SK-N-SH treated with all-trans-retinoic acid at 6 μM for 48 hours (cell line): ENCODE measurements around the gene CD300LF.

Experiments used
- BACH2 ChIP-seq: fragments of 250-450 bp; sonication (Bioruptor Pico); IDR thresholded peaks from 2 replicates; pipeline ENCODE4 v1.9.0; 2021; ENCODE audit warnings: mild to moderate bottlenecking, borderline replicate concordance
- RARB ChIP-seq: fragments of 250-450 bp; sonication (Bioruptor Pico); IDR thresholded peaks from 2 replicates; pipeline ENCODE4 v1.8.0; 2021; ENCODE audit warnings: mild to moderate bottlenecking, moderate library complexity
- TCF4 ChIP-seq: fragments of 250-450 bp; sonication (Bioruptor Pico); IDR thresholded peaks from 2 replicates; pipeline ENCODE4 v1.8.0; 2021; ENCODE audit warnings: mild to moderate bottlenecking, moderate library complexity, borderline replicate concordance
- ZFP30 ChIP-seq: fragments of 450-650 bp; formaldehyde crosslinking; IDR thresholded peaks from 2 replicates; pipeline ENCODE4 v1.5.0; 2022; ENCODE audit warnings: mild to moderate bottlenecking, moderate library complexity
- TF ChIP-seq, protein P1 (sequence below): fragments of 250-450 bp; sonication (Bioruptor Pico); IDR thresholded peaks from 2 replicates; pipeline ENCODE4 v1.5.0; 2020; ENCODE audit warnings: mild to moderate bottlenecking, moderate library complexity
- TF ChIP-seq, protein P2 (sequence below): fragments of 250-450 bp; sonication (Bioruptor Pico); IDR thresholded peaks from 2 replicates; pipeline ENCODE4 v1.8.0; 2021; ENCODE audit warnings: low read depth, mild to moderate bottlenecking, moderate library complexity, borderline replicate concordance

GRCh38 chr17:74736513-74737298 lies 24.0 kb upstream of the CD300LF start, which contains the start of gene RAB37:
- TF ChIP-seq BACH2 (CRISPR knock-in tag): no peak
- no peak for TF ChIP-seq ZFP30 (CRISPR knock-in tag)
- TF ChIP-seq, protein P1, sequence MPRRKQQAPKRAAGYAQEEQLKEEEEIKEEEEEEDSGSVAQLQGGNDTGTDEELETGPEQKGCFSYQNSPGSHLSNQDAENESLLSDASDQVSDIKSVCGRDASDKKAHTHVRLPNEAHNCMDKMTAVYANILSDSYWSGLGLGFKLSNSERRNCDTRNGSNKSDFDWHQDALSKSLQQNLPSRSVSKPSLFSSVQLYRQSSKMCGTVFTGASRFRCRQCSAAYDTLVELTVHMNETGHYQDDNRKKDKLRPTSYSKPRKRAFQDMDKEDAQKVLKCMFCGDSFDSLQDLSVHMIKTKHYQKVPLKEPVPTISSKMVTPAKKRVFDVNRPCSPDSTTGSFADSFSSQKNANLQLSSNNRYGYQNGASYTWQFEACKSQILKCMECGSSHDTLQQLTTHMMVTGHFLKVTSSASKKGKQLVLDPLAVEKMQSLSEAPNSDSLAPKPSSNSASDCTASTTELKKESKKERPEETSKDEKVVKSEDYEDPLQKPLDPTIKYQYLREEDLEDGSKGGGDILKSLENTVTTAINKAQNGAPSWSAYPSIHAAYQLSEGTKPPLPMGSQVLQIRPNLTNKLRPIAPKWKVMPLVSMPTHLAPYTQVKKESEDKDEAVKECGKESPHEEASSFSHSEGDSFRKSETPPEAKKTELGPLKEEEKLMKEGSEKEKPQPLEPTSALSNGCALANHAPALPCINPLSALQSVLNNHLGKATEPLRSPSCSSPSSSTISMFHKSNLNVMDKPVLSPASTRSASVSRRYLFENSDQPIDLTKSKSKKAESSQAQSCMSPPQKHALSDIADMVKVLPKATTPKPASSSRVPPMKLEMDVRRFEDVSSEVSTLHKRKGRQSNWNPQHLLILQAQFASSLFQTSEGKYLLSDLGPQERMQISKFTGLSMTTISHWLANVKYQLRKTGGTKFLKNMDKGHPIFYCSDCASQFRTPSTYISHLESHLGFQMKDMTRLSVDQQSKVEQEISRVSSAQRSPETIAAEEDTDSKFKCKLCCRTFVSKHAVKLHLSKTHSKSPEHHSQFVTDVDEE (CRISPR knock-in tag): no peak
- TF ChIP-seq, protein P2, sequence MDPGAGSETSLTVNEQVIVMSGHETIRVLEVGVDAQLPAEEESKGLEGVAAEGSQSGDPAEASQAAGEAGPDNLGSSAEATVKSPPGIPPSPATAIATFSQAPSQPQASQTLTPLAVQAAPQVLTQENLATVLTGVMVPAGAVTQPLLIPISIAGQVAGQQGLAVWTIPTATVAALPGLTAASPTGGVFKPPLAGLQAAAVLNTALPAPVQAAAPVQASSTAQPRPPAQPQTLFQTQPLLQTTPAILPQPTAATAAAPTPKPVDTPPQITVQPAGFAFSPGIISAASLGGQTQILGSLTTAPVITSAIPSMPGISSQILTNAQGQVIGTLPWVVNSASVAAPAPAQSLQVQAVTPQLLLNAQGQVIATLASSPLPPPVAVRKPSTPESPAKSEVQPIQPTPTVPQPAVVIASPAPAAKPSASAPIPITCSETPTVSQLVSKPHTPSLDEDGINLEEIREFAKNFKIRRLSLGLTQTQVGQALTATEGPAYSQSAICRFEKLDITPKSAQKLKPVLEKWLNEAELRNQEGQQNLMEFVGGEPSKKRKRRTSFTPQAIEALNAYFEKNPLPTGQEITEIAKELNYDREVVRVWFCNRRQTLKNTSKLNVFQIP (CRISPR knock-in tag): no peak
- no peak for TF ChIP-seq RARB (CRISPR knock-in tag)
- TF ChIP-seq TCF4 (CRISPR knock-in tag): no peak
